ENCODE results near the gene SNAP25.

SNAP25 gene

DNA sequence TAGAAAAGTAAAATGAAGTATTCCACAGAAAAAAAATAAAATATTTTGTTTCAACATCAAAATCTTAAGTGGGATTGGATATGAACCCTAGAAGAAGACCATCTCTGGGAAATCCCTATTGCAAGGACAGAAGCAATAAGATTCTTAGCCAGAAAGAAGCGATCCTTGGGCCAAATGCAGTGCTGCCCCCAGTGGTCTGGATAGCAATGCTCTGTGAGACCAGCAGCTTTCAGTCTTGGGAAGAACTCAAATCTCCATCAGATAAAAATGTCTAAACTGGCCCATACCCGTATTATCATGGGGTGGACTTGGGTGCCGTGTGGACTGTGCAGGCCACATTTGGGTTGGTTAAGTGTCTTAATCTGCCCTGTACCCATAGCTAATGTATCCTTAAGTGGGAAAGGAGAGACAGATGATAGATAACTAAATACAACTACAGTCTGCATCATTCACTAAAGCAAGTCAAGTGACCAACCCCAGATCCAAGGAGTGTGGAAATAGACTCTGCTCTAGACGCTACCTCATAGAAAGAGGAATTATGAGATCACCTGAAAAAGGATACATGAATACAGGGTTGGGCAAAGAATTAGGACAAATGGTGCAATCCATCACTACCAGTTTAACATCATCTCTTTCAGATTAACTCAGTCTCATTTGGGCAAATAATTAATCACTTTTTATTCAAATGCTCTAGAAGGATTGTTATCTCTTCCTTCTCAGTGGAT lies 38.9 kb upstream of the SNAP25 start:
- no peak overlapping the region for H3K27ac ChIP-seq (ENCODE audit: insufficient read depth, low read depth, low read length, poor library complexity, severe bottlenecking)
- no peaks in the 10 kb centered on the region for H3K4me1 ChIP-seq (ENCODE audit: control insufficient read depth, insufficient read depth, low read length)
- H3K27me3 ChIP-seq (ENCODE audit: control insufficient read depth, insufficient read depth, low read length, poor library complexity, severe bottlenecking), result no peaks in the 10 kb centered on the region
- 81 to 88% methylated on average over 4 of the region's 4 CpGs for WGBS, 2 experiments
- H3K4me3 ChIP-seq (ENCODE audit: insufficient read depth, low read depth, low read length), result no peak overlapping the region
- no peaks in the 10 kb centered on the region for H3K36me3 ChIP-seq (ENCODE audit: control insufficient read depth, insufficient read depth, low read length)
- no peaks in the 10 kb centered on the region for H3K9me3 ChIP-seq (ENCODE audit: control insufficient read depth, low read length)

DNA sequence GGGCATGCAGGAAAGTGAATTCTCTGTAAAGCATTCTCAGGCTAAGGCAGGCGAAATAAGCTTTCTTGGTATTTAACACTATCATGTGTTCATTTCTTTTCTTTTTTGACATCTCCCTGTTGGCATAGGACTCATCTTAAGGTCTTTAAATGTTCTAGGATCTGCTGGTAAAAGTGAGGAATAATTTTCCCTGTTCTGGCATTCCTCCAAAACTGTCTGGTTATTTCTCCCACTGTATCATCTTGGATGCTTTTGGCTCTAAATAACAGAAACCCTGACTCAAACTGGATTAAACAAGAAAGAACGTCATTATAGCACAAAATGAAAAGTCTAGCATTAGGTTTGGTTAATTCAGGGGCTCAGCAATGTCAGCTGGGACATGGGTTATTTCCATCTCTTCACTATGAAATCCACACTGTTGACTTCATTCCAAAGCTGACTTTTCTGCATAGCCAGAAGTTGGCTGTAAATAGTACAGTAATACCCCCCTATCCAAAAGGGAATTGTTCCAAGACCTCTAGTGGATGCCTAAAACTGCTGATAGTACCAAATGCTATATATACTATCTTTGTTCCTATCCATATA lies 37.9 kb upstream of the SNAP25 start:
- WGBS, 2 experiments, result 80 to 92% methylated on average over 2 of the region's 2 CpGs
- Histone ChIP-seq H3K9me3 (ENCODE audit: control insufficient read depth, low read length) (no peaks in the 10 kb centered on the region), H3K27me3 (ENCODE audit: control insufficient read depth, insufficient read depth, low read length, poor library complexity, severe bottlenecking) (no peaks in the 10 kb centered on the region), H3K4me1 (ENCODE audit: control insufficient read depth, insufficient read depth, low read length) (no peaks in the 10 kb centered on the region), H3K4me3 (ENCODE audit: insufficient read depth, low read depth, low read length) (no peak overlapping the region), H3K36me3 (ENCODE audit: control insufficient read depth, insufficient read depth, low read length) (no peaks in the 10 kb centered on the region), H3K27ac (ENCODE audit: insufficient read depth, low read depth, low read length, poor library complexity, severe bottlenecking) (no peak overlapping the region)

DNA sequence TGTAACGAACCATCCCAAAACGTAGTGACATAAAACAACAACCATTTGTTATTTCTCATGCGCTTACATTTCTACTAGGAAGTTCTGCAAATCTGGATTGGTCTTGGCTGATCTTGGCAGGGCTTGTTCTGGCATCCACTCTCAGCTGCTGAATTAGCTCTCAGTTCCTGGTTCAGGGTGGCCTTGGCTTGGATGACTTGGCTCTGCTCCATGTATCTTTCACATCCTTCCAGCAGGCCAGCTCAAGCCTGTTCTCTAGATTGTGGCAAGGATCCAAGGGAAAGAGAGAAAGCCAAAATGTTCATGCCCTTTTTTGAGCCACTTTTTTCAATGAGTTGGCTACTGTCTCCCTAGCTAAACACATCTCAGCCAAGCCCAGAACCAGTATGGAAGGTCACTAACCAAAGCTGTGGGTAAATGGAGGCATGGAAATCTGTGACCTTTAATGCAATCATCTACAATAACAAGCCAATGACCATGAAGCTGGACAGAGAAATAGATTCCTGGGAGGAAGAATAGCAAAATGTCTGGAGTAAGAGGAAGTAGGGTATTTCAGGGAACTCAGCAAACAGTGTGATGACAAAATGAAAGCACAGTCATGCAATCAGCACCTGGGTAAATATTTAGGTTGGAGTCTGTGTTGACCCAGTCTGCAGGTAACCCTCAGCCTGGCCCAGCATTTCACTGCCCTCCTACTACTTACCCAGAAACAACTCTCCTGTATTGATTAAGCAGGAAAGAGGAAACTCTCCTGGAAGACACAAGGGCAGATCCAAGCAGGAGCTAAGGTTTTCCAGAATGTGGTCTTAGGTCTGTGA lies 32.7 kb upstream of the SNAP25 start:
- WGBS, 2 experiments, result 92 to 95% methylated on average over 3 of the region's 3 CpGs
- Histone ChIP-seq H3K4me3 (ENCODE audit: insufficient read depth, low read depth, low read length) (no peak overlapping the region), H3K9me3 (ENCODE audit: control insufficient read depth, low read length) (no peaks in the 10 kb centered on the region), H3K36me3 (ENCODE audit: control insufficient read depth, insufficient read depth, low read length) (no peaks in the 10 kb centered on the region), H3K27ac (ENCODE audit: insufficient read depth, low read depth, low read length, poor library complexity, severe bottlenecking) (no peak overlapping the region), H3K27me3 (ENCODE audit: control insufficient read depth, insufficient read depth, low read length, poor library complexity, severe bottlenecking) (no peaks in the 10 kb centered on the region), H3K4me1 (ENCODE audit: control insufficient read depth, insufficient read depth, low read length) (no peaks in the 10 kb centered on the region)

DNA sequence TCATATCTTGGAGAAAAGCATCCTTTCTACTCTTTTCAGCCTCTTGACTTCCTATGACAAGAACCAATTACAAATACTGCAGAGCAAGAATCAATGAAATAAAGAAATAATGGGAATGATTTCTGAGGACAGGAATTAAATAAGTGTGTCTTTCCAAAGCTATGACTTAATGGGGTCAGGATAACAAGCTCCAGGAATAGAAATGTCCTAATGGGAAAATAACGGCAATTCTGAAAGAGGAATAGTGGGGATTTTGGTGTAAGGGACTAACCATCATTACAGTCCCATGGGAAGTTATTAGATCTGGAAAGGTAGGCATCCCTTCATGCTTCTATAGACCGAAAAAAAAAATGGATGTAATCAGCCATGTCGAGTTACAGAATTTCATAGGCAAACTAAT lies 28.2 kb upstream of the SNAP25 start:
- H3K27me3 ChIP-seq (ENCODE audit: control insufficient read depth, insufficient read depth, low read length, poor library complexity, severe bottlenecking), result no peaks in the 10 kb centered on the region
- H3K4me3 ChIP-seq (ENCODE audit: insufficient read depth, low read depth, low read length), result no peak overlapping the region
- no peaks in the 10 kb centered on the region for H3K4me1 ChIP-seq (ENCODE audit: control insufficient read depth, insufficient read depth, low read length)
- no peaks in the 10 kb centered on the region for H3K36me3 ChIP-seq (ENCODE audit: control insufficient read depth, insufficient read depth, low read length)
- no peaks in the 10 kb centered on the region for H3K9me3 ChIP-seq (ENCODE audit: control insufficient read depth, low read length)
- no peak overlapping the region for H3K27ac ChIP-seq (ENCODE audit: insufficient read depth, low read depth, low read length, poor library complexity, severe bottlenecking)
- 90 to 94% methylated on average over 3 of the region's 3 CpGs for WGBS, 2 experiments

DNA sequence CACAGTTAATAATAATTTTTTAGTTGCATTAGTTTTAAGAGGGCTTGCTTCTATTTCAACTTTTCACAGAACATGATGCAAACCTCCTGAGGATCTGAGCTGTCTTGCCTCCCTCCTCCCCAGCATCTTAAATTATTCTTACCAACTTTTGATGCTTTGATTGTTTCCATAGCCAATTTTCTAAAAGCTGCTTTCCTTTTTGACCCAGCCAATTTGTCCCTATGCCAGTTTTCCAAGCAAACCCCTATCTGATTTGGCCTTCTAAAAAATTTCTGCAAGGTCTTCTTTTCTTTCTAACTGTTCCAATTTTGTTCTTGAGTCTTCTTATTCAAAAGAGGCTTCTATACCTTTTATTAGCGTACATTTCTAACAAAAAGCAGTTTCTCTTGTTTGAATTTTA lies 26.5 kb upstream of the SNAP25 start:
- H3K4me3 ChIP-seq (ENCODE audit: insufficient read depth, low read depth, low read length), result no peak overlapping the region
- no peak overlapping the region for H3K27ac ChIP-seq (ENCODE audit: insufficient read depth, low read depth, low read length, poor library complexity, severe bottlenecking)
- no peaks in the 10 kb centered on the region for H3K9me3 ChIP-seq (ENCODE audit: control insufficient read depth, low read length)
- WGBS, 2 experiments, result no CpG with 5 or more reads among the region's 1 CpG
- no peaks in the 10 kb centered on the region for H3K4me1 ChIP-seq (ENCODE audit: control insufficient read depth, insufficient read depth, low read length)
- H3K27me3 ChIP-seq (ENCODE audit: control insufficient read depth, insufficient read depth, low read length, poor library complexity, severe bottlenecking), result no peaks in the 10 kb centered on the region
- H3K36me3 ChIP-seq (ENCODE audit: control insufficient read depth, insufficient read depth, low read length), result no peaks in the 10 kb centered on the region

DNA sequence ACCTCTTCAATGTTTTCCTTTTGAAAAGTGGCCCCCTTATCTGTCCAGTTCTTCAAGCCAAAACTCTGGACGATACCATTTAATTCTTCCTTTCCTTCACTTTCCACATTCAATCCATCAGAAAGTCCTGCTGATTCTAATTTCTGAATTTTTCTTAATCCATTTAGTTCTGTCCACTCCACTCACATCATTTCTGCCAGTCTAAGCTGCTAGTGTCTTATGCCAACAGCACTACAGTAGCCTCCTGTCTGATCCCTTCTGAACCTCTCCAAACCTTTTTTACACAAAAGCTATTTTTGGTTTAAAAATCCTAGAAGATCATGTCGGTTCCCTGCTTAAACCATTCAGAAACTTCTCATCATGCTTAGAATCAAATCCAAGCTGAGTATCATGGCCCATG lies 24.5 kb upstream of the SNAP25 start:
- WGBS, 2 experiments, result 90 to 91% methylated on average over 2 of the region's 2 CpGs
- H3K4me1 ChIP-seq (ENCODE audit: control insufficient read depth, insufficient read depth, low read length), result no peaks in the 10 kb centered on the region
- no peak overlapping the region for H3K4me3 ChIP-seq (ENCODE audit: insufficient read depth, low read depth, low read length)
- H3K27ac ChIP-seq (ENCODE audit: insufficient read depth, low read depth, low read length, poor library complexity, severe bottlenecking), result no peak overlapping the region
- no peaks in the 10 kb centered on the region for H3K9me3 ChIP-seq (ENCODE audit: control insufficient read depth, low read length)
- no peaks in the 10 kb centered on the region for H3K36me3 ChIP-seq (ENCODE audit: control insufficient read depth, insufficient read depth, low read length)
- H3K27me3 ChIP-seq (ENCODE audit: control insufficient read depth, insufficient read depth, low read length, poor library complexity, severe bottlenecking), result no peaks in the 10 kb centered on the region

DNA sequence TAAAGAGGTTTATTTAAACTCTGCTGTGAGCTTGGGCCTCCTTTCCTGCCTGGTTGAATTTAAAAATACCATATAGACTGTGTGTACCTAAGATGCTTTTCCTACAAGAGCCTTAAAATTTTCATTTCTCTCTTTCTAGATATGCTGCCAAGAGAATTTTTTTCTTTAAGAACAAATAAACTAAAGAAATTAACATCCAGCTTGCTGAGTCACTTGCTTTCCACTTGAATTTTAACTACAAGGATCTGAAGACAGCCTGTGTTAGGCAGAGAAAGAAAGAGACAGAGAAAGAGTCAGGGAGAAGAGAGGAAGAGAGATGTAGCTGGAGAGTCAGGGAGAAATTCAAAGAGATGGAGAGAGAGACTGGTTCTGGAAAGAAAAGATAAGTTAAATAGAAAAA lies 18.3 kb upstream of the SNAP25 start:
- H3K4me3 ChIP-seq (ENCODE audit: insufficient read depth, low read depth, low read length), result no peak overlapping the region
- no peaks in the 10 kb centered on the region for H3K9me3 ChIP-seq (ENCODE audit: control insufficient read depth, low read length)
- no peak overlapping the region for H3K27ac ChIP-seq (ENCODE audit: insufficient read depth, low read depth, low read length, poor library complexity, severe bottlenecking)
- H3K36me3 ChIP-seq (ENCODE audit: control insufficient read depth, insufficient read depth, low read length), result no peaks in the 10 kb centered on the region
- no peaks in the 10 kb centered on the region for H3K27me3 ChIP-seq (ENCODE audit: control insufficient read depth, insufficient read depth, low read length, poor library complexity, severe bottlenecking)
- H3K4me1 ChIP-seq (ENCODE audit: control insufficient read depth, insufficient read depth, low read length), result no peaks in the 10 kb centered on the region

DNA sequence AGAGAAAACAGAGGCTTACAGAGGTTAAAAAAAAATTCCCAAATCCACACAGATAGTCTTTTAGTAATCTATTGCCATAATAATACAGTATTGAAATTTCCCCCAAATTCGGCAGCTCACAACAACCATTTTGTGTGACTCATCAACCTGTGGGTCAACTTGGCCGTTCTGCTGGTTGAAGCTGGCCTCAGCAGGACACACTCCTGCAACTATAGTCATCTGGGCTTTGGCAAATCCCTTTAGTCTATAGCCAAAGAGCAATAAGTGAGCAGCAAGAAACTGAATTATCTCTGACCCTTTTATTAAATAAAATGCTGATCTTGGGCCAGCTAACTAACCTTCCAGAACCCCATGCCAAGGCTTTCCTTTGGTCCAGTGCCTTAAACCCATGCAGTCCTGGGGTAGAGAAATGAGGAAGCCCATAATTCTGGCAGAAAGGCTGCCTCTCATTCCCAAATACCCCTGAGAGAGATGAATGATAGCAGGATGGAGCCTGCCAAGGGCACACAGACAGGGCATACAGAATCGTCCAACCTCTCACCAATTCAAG lies 17.2 kb upstream of the SNAP25 start:
- no peaks in the 10 kb centered on the region for H3K27me3 ChIP-seq (ENCODE audit: control insufficient read depth, insufficient read depth, low read length, poor library complexity, severe bottlenecking)
- H3K36me3 ChIP-seq (ENCODE audit: control insufficient read depth, insufficient read depth, low read length), result no peaks in the 10 kb centered on the region
- 82 to 83% methylated on average over 3 of the region's 3 CpGs for WGBS, 2 experiments
- H3K9me3 ChIP-seq (ENCODE audit: control insufficient read depth, low read length), result no peaks in the 10 kb centered on the region
- H3K4me1 ChIP-seq (ENCODE audit: control insufficient read depth, insufficient read depth, low read length), result no peaks in the 10 kb centered on the region
- H3K27ac ChIP-seq (ENCODE audit: insufficient read depth, low read depth, low read length, poor library complexity, severe bottlenecking), result no peak overlapping the region
- no peak overlapping the region for H3K4me3 ChIP-seq (ENCODE audit: insufficient read depth, low read depth, low read length)

DNA sequence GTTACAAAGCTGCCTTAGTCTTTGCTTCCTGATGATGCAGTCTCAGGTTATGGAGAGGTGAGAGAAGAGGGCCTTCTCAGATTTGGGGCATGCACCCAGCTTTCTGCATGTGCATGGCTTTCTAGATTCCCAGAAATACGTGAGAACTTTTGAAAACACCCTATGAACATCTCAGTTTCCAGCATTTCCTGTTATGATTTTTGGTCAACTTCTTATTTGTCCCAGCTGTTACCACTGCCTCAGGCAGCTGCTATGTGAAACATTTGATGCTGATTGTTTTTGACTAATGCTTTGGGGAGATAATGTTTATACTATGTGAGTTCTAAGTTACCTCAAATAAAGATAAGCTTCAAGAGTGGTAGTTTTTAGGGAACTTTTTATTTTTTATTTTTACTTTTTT lies 9.5 kb upstream of the SNAP25 start:
- H3K36me3 ChIP-seq (ENCODE audit: control insufficient read depth, insufficient read depth, low read length), result no peaks in the 10 kb centered on the region
- H3K4me3 ChIP-seq (ENCODE audit: insufficient read depth, low read depth, low read length), result no peak overlapping the region
- no peaks in the 10 kb centered on the region for H3K27me3 ChIP-seq (ENCODE audit: control insufficient read depth, insufficient read depth, low read length, poor library complexity, severe bottlenecking)
- H3K9me3 ChIP-seq (ENCODE audit: control insufficient read depth, low read length), result no peaks in the 10 kb centered on the region
- no peaks in the 10 kb centered on the region for H3K4me1 ChIP-seq (ENCODE audit: control insufficient read depth, insufficient read depth, low read length)
- WGBS, 2 experiments, result 68 to 92% methylated on average over 1 of the region's 1 CpG
- H3K27ac ChIP-seq (ENCODE audit: insufficient read depth, low read depth, low read length, poor library complexity, severe bottlenecking), result no peak overlapping the region

DNA sequence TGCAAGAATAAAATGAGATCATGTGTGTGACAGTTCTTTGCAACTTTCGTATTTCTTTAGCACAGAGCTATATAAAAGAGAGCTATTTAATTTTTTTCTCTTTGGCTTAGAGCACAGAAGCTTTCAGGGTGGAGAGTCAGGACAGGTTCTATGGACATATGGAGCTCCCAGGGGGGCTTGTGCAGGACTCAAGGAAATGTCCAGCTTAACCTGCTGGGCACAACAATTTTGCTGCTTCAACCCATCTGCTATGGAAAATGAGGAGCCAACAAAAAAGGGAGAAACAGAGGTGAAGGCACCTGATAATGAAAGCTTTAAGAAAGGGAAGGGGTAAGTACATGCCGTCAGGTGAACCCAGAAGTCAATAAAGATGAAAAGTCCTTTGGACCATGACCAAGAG lies 5.1 kb upstream of the SNAP25 start:
- H3K27me3 ChIP-seq (ENCODE audit: control insufficient read depth, insufficient read depth, low read length, poor library complexity, severe bottlenecking), result peaks cover 34% of the 10 kb centered on the region

More for the DNA sequence above, 5.1 kb upstream of the SNAP25 start:
- Histone ChIP-seq H3K27ac (ENCODE audit: insufficient read depth, low read depth, low read length, poor library complexity, severe bottlenecking) (no peak overlapping the region), H3K36me3 (ENCODE audit: control insufficient read depth, insufficient read depth, low read length) (no peaks in the 10 kb centered on the region), H3K4me3 (ENCODE audit: insufficient read depth, low read depth, low read length) (no peak overlapping the region), H3K4me1 (ENCODE audit: control insufficient read depth, insufficient read depth, low read length) (peaks cover 5% of the 10 kb centered on the region), H3K9me3 (ENCODE audit: control insufficient read depth, low read length) (no peaks in the 10 kb centered on the region)
- 91 to 94% methylated on average over 1 to 2 of the region's 2 CpGs for WGBS, 2 experiments
